Upper lobe of left lung (tissue), 4 donors: ENCODE measurements around the gene HECTD4.
"Not testable (repeated sequence)": the region's sequence is repeated elsewhere in the genome, so short reads cannot be mapped to it uniquely, and the experiment has no call there.

Source experiments
- POLR2A ChIP-seq, 4 donors: fragments of 450-650 bp; IDR thresholded peaks; one replicate each; pipeline ENCODE4 v1.5.1; 2016 to 2017; ENCODE audit warnings: antibody characterized with exemption in 4 of 4, mild to moderate bottlenecking in 2 of 4
- TF ChIP-seq, protein P1 (sequence below), 6 experiments: fragments of 450-650 bp in 4 of 6; fragments of 200-600 bp in 2 of 6; sonication (generic) in 2 of 6; IDR thresholded peaks; one replicate each; pipeline ENCODE4 v1.5.1; 2016 to 2019; ENCODE audit warnings: antibody characterized with exemption in 6 of 6

DNA sequence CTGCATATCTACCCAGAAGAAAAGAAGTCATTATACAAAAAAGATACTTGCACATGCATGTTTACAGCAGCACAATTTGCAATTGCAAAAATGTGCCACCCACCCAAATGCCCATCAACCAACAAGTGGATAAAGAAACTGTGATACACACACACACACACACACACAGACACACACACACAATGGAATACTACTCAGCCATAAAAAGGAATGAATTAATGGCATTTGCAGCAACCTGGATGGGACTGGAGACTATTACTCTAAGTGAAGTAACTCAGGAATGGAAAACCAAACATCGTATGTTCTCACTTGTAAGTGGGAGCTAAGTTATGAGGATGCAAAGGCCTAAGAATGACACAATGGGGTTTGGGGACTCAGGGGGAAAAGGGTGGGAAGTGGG is 47.2 kb downstream of the HECTD4 start:
- TF ChIP-seq, protein P1, sequence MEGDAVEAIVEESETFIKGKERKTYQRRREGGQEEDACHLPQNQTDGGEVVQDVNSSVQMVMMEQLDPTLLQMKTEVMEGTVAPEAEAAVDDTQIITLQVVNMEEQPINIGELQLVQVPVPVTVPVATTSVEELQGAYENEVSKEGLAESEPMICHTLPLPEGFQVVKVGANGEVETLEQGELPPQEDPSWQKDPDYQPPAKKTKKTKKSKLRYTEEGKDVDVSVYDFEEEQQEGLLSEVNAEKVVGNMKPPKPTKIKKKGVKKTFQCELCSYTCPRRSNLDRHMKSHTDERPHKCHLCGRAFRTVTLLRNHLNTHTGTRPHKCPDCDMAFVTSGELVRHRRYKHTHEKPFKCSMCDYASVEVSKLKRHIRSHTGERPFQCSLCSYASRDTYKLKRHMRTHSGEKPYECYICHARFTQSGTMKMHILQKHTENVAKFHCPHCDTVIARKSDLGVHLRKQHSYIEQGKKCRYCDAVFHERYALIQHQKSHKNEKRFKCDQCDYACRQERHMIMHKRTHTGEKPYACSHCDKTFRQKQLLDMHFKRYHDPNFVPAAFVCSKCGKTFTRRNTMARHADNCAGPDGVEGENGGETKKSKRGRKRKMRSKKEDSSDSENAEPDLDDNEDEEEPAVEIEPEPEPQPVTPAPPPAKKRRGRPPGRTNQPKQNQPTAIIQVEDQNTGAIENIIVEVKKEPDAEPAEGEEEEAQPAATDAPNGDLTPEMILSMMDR (IDR thresholded peaks at IDR 0.05) = not testable (repeated sequence)
- not testable (repeated sequence) for TF ChIP-seq POLR2A (IDR thresholded peaks at IDR 0.05)
